RWPE2 (cell line): ENCODE data around the gene HHIPL1.

ENCODE experiments used
- ATAC-seq: fragments of 200-7000 bp; cut with Tn5 transposase; 3 replicates; pipeline ENCODE4 v1.9.1; 2021; ENCODE audit warnings: low read depth
- DNase-seq: peaks from one replicate; pipeline ENCODE4 v3.0.0-alpha.2; 2020; ENCODE audit warnings: low spot score
- H3K27ac ChIP-seq: fragments of 450-650 bp; 2 replicates; pipeline ENCODE4 v1.5.1; 2017; ENCODE audit warnings: mild to moderate bottlenecking; ENCODE audit not compliant: poor library complexity, severe bottlenecking
- H3K27me3 ChIP-seq: fragments of 250-450 bp; sonication (Bioruptor Pico); 2 replicates; pipeline ENCODE4 v1.5.1; 2021; ENCODE audit warnings: mild to moderate bottlenecking, moderate library complexity; ENCODE audit not compliant: insufficient read depth, poor library complexity, severe bottlenecking
- H3K36me3 ChIP-seq: fragments of 250-450 bp; sonication (Bioruptor Pico); 2 replicates; pipeline ENCODE4 v1.5.1; 2020; ENCODE audit warnings: low read depth, mild to moderate bottlenecking, moderate library complexity
- H3K4me1 ChIP-seq: fragments of 250-450 bp; sonication (Bioruptor Pico); 2 replicates; pipeline ENCODE4 v1.5.1; 2021; ENCODE audit warnings: mild to moderate bottlenecking, moderate library complexity; ENCODE audit not compliant: insufficient read depth, poor library complexity, severe bottlenecking
- H3K4me3 ChIP-seq: fragments of 250-450 bp; sonication (Bioruptor Pico); 2 replicates; pipeline ENCODE4 v1.5.1; 2021; ENCODE audit warnings: mild to moderate bottlenecking, moderate library complexity; ENCODE audit not compliant: severe bottlenecking
- H3K9me3 ChIP-seq: fragments of 250-450 bp; sonication (Bioruptor Pico); 2 replicates; pipeline ENCODE4 v1.5.1; 2021; ENCODE audit warnings: mild to moderate bottlenecking, moderate library complexity; ENCODE audit not compliant: severe bottlenecking
- TF ChIP-seq, protein P1 (sequence below): fragments of 450-650 bp; IDR thresholded peaks from one replicate; pipeline ENCODE4 v1.5.1; 2017; ENCODE audit warnings: mild to moderate bottlenecking, moderate library complexity; ENCODE audit not compliant: poor library complexity, severe bottlenecking

HHIPL1 gene

DNA sequence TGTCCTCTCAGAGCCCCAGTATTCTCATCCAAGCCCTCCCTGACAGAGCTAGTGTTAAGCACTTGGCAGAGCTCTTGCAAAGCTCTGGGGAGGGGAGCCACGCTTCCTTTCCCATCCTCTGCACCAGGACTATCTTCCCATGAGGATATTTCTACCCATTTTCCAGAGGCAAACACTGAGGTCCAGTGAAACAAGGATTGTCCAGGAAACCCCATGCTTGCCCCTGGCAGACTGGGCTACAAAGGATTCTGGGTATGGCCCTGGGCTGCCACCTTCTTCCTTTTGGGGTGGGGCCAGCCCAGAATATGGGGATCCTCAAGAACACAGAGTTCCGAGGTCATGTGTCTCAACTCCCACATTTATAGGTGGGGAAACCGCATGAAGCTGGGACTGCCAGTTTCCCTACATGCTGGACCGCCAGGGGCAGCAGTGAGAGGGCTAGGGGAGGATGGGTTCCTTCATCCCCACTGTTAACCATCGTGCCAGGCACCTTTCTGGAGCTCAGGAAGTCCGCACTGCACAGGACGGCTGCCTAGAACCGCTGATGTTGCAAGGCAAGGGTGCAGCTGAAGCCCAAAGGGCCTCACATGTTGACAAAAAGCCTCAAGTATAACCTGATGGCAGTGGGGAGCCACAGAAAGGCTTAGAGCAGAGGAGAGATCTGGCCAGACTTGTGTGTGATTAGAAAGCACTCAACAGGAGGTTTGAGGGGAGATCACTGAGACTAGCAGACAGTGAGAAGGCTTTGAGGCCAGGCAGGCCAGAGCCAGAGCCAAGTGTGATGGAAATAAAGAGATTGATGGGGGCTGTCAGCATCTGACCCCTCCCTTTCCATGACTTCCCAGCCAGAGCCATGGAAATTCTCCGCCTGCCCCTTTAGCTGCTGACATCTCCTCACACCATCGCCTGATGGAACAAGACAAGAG is 35.4 kb upstream of the HHIPL1 start:
- Histone ChIP-seq H3K27me3 (no peaks in the 10 kb centered on the region), H3K27ac (no peak overlapping the region), H3K9me3 (no peaks in the 10 kb centered on the region), H3K36me3 (no peaks in the 10 kb centered on the region), H3K4me3 (no peak overlapping the region), H3K4me1 (peaks cover 26% of the 10 kb centered on the region)
- TF ChIP-seq, protein P1, sequence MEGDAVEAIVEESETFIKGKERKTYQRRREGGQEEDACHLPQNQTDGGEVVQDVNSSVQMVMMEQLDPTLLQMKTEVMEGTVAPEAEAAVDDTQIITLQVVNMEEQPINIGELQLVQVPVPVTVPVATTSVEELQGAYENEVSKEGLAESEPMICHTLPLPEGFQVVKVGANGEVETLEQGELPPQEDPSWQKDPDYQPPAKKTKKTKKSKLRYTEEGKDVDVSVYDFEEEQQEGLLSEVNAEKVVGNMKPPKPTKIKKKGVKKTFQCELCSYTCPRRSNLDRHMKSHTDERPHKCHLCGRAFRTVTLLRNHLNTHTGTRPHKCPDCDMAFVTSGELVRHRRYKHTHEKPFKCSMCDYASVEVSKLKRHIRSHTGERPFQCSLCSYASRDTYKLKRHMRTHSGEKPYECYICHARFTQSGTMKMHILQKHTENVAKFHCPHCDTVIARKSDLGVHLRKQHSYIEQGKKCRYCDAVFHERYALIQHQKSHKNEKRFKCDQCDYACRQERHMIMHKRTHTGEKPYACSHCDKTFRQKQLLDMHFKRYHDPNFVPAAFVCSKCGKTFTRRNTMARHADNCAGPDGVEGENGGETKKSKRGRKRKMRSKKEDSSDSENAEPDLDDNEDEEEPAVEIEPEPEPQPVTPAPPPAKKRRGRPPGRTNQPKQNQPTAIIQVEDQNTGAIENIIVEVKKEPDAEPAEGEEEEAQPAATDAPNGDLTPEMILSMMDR: peak; percentile 45
- no peak for DNase-seq
- ATAC-seq: no peak

DNA sequence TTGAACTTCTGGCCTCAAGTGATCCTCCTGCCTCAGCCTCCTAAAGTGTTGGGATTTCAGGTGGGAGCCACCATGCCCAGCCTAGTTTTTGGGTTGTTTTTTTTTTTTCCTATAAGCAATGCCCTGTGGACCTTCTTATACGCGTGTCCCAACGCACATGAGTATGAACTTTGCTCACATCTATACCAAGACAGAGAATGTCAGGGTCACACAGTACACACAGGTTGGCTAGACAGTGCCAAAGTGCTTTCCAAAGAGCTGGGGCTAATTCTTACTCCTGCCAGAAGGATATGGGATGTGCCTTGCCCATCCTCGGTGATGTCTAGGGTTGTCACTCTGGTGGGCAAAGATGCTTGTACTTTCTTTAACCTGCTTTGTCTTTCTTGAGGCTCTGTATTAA is 33.3 kb upstream of the HHIPL1 start:
- TF ChIP-seq, protein P1: no peak
- ATAC-seq (no peak), DNase-seq (no peak)
- no peaks in the 10 kb centered on the region for H3K27me3 ChIP-seq
- no peaks in the 10 kb centered on the region for H3K9me3 ChIP-seq
- no peaks in the 10 kb centered on the region for H3K36me3 ChIP-seq
- peak overlapping the region; percentile 84 for H3K27ac ChIP-seq
- H3K4me1 ChIP-seq: peaks cover 23% of the 10 kb centered on the region
- H3K4me3 ChIP-seq: no peak overlapping the region

DNA sequence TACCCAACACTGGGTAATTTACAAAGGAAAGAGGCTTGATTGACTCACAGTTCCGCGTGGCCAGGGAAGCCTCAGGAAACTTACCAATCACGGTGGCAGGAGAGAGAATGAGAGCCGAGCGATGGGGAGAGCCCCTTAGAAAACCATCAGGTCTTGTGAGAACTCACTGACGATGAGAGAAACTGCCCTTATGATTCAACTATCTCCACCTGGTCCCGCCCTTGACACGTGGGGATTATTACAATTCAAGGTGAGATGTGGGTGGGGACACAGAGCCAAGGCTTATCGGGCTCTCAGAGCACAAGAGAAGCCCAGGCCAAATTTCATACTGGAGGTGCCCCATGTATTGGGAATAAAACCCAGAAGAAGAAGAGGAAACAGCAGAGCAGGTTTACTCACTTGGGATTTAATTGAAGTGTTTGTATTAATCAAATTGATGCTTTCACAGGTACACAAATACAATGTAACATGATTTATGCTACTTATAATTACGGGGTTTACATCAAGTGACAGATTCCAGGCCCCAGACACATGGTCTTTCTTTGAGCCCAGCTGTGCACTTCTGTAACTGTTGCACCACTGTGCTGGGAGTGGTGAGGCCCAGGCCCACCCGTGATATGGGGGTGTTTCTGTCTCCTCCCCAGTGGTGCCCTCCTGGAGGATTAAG is 32.7 kb upstream of the HHIPL1 start:
- no peak overlapping the region for H3K4me3 ChIP-seq
- H3K9me3 ChIP-seq: no peaks in the 10 kb centered on the region
- TF ChIP-seq, protein P1: no peak
- no peaks in the 10 kb centered on the region for H3K36me3 ChIP-seq
- H3K27ac ChIP-seq: peak overlapping the region; percentile 84
- H3K27me3 ChIP-seq: no peaks in the 10 kb centered on the region
- DNase-seq (no peak), ATAC-seq (peak; percentile 56)
- peaks cover 23% of the 10 kb centered on the region for H3K4me1 ChIP-seq

DNA sequence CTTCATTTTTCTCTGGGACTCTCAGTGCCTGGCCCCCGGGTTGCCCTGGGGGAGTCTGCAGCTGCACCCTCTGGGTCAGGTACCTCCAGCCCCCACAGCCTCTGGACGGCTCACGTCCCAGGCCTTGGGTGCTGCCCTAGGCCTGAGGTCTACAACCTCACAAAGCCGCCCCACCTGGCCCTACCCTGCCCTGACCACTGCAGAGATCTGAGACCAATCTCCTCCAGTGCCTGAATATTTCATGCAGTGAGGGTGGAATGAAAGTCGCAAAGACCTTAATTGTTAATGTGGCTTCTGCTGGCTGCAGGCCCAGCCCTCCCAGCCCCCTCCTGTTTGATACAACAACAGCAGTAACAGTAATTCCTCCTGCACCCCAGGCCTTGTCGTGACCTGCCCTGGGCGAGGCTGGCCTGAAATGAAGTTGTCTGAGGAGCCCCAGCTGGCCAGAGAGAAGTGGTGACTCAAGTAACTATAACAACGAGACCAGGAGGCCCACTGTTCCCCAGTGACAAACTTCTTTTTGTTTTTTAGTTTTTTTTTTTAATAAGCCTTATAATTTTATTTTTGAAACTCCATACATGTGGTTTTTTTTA is 32.1 kb upstream of the HHIPL1 start:
- H3K4me3 ChIP-seq: no peak overlapping the region
- H3K4me1 ChIP-seq: peaks cover 23% of the 10 kb centered on the region
- TF ChIP-seq, protein P1: no peak
- peak overlapping the region; percentile 84 for H3K27ac ChIP-seq
- H3K9me3 ChIP-seq: no peaks in the 10 kb centered on the region
- ATAC-seq (peak; percentile 87), DNase-seq (peak; percentile 92)
- H3K36me3 ChIP-seq: no peaks in the 10 kb centered on the region
- no peaks in the 10 kb centered on the region for H3K27me3 ChIP-seq
